DMS79 treated with DMSO at 0.1 percent for 48 hours (cell line): ENCODE measurements around the gene SESN1.

Experiments
- DNase-seq: peaks from one replicate; lab custom pipeline; 2025; lab: John Stamatoyannopoulos, UW

SESN1 gene

GRCh38 chr6:109028439-109028838 is 66.2 kb downstream of the SESN1 start:
- no peak for DNase-seq

GRCh38 chr6:109027964-109028363 is 66.7 kb downstream of the SESN1 start:
- DNase-seq, result no peak

- no peak for DNase-seq
Observed at GRCh38 chr6:109025639-109026038, 69.0 kb downstream of the SESN1 start.

GRCh38 chr6:109024784-109025183 is 69.9 kb downstream of the SESN1 start:
- no peak for DNase-seq

- no peak for DNase-seq
Observed at GRCh38 chr6:109024368-109024767, 70.3 kb downstream of the SESN1 start.

GRCh38 chr6:109023356-109023925 is 71.2 kb downstream of the SESN1 start:
- DNase-seq, result no peak

GRCh38 chr6:109021870-109022269 is 72.8 kb downstream of the SESN1 start:
- DNase-seq, result no peak

GRCh38 chr6:109019911-109020310 is 74.7 kb downstream of the SESN1 start:
- DNase-seq, result no peak

GRCh38 chr6:109015176-109015575 is 79.5 kb downstream of the SESN1 start:
- no peak for DNase-seq

GRCh38 chr6:109014606-109015005 is 80.0 kb downstream of the SESN1 start:
- no peak for DNase-seq

GRCh38 chr6:109013656-109014305 is 80.9 kb downstream of the SESN1 start:
- no peak for DNase-seq

GRCh38 chr6:109010705-109011102 is 83.9 kb downstream of the SESN1 start:
- peak; percentile 34 for DNase-seq

- DNase-seq, result no peak
Observed at GRCh38 chr6:109009962-109010704, 84.5 kb downstream of the SESN1 start.

GRCh38 chr6:109009236-109009961 is 85.2 kb downstream of the SESN1 start:
- DNase-seq, result peak; percentile 60

- DNase-seq, result peak; percentile 65
Observed at GRCh38 chr6:109008537-109009235, 86.0 kb downstream of the SESN1 start.

- DNase-seq, result no peak
Observed at GRCh38 chr6:109008054-109008453, 86.6 kb downstream of the SESN1 start.

GRCh38 chr6:109007521-109007920 is 87.1 kb downstream of the SESN1 start:
- no peak for DNase-seq

GRCh38 chr6:109006818-109007217 is 87.8 kb downstream of the SESN1 start:
- DNase-seq, result no peak

GRCh38 chr6:109002882-109003281 is 91.8 kb downstream of the SESN1 start:
- no peak for DNase-seq

- DNase-seq, result no peak
Observed at GRCh38 chr6:109002051-109002697, 92.5 kb downstream of the SESN1 start.

GRCh38 chr6:109001291-109001894 is 93.3 kb downstream of the SESN1 start:
- DNase-seq, result peak; percentile 23
